GM19238 (cell line): ENCODE results near the gene DHX35.

Experiments used
- DNase-seq: peaks from one replicate; pipeline ENCODE4 v3.0.0; 2011; ENCODE audit warnings: low spot score; ENCODE audit not compliant: insufficient read length

Gene DHX35

GRCh38 chr20:38962044-38962927 lies at the start of gene DHX35:
Gene DHX35 (plus strand): TSS chr20:38962344. CDS start chr20:38962368, 24 bp downstream.
- peak; percentile 97 for DNase-seq

- no peak for DNase-seq
Observed at GRCh38 chr20:38915355-38915754, 46.8 kb upstream of the DHX35 start.

GRCh38 chr20:38917657-38918056 lies 44.5 kb upstream of the DHX35 start:
- DNase-seq = no peak

GRCh38 chr20:38918172-38918571 lies 44.0 kb upstream of the DHX35 start:
- DNase-seq = no peak

GRCh38 chr20:38919683-38920082 lies 42.5 kb upstream of the DHX35 start:
- DNase-seq = no peak

GRCh38 chr20:38920411-38920810 lies 41.7 kb upstream of the DHX35 start:
- no peak for DNase-seq

- no peak for DNase-seq
Observed at GRCh38 chr20:38920851-38921250, 41.3 kb upstream of the DHX35 start.

- DNase-seq = no peak
Observed at GRCh38 chr20:38924718-38925117, 37.4 kb upstream of the DHX35 start.

- peak; percentile 99 for DNase-seq
Observed at GRCh38 chr20:38926142-38926933, 35.8 kb upstream of the DHX35 start, which contains the start of gene FAM83D. Gene FAM83D (plus strand): TSS chr20:38926417. CDS start chr20:38926443, 26 bp downstream.

- DNase-seq = no peak
Observed at GRCh38 chr20:38926934-38927616, 35.1 kb upstream of the DHX35 start.

GRCh38 chr20:38927902-38928578 lies 34.1 kb upstream of the DHX35 start:
- DNase-seq = no peak

- DNase-seq = no peak
Observed at GRCh38 chr20:38930242-38930569, 31.9 kb upstream of the DHX35 start.

- no peak for DNase-seq
Observed at GRCh38 chr20:38931984-38932383, 30.2 kb upstream of the DHX35 start.

GRCh38 chr20:38932457-38933120 lies 29.6 kb upstream of the DHX35 start:
- no peak for DNase-seq

GRCh38 chr20:38934530-38934929 lies 27.6 kb upstream of the DHX35 start:
- DNase-seq = no peak

- no peak for DNase-seq
Observed at GRCh38 chr20:38935285-38935684, 26.9 kb upstream of the DHX35 start.

- no peak for DNase-seq
Observed at GRCh38 chr20:38935967-38936407, 26.2 kb upstream of the DHX35 start.

- DNase-seq = no peak
Observed at GRCh38 chr20:38937000-38937399, 25.1 kb upstream of the DHX35 start.

- DNase-seq = no peak
Observed at GRCh38 chr20:38937978-38938473, 24.1 kb upstream of the DHX35 start.

GRCh38 chr20:38939686-38940085 lies 22.5 kb upstream of the DHX35 start:
- DNase-seq = no peak
